ENCODE results near the gene CNOT11. TPM values are rescaled to one million over a fixed set of nuclear protein-coding genes. Genes with fewer than 3 reads are reported as not detected.

The CNOT11 gene
- total and polyA plus RNA-seq, 2 of the 13 experiments (the other 11 are each of a cell fraction or from before 2014, with no cell fraction given): 114 to 209 TPM

DNA sequence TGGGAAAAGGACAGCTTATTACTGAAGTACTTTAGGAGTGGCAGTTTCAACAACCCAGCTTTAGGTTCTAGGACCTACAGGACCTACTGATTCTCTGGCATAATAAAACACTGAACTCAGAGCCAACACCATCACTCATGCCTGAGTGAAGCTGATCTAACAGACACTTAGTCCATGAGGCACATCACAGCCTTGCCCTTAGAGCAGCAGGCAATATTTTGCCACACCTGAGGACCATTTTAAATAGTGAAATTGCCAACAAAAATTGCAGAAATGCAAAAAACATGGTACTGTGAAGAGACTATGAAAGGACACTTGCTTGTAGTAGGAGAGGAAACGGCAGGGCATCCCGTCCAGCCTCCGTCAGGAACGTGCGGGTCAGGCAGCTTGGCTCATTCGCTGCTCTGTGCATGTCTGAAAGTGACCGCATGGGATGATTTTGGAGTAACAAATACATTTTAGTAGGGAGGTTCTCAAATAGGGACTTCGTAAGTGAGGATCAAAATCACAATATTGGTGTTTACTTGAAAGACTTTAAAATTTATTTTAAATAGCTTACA, 18.1 kb downstream of the CNOT11 start:
- no peak for DNase-seq (ENCODE audit: low spot score)
- no peaks in the 10 kb centered on the region for H3K27me3 ChIP-seq (ENCODE audit: control insufficient read depth in 1 of 2, insufficient read depth in 2 of 2, low read length in 2 of 2)
- peaks cover 8% of the 10 kb centered on the region for H3K79me2 ChIP-seq (ENCODE audit: insufficient read depth, low read length)
- in situ Hi-C loops (cut with HindIII; ENCODE audit: extremely low pct_ligation_motif_present, low pct_unique_long_range_greater_than_20kb): no loop called here
- peak; percentile 13; the same call in 1 of the 3 replicates for ATAC-seq
- 89% methylated on average over 8 of the region's 8 CpGs for WGBS (ENCODE audit: low lambda C conversion rate)
- H3K4me2 ChIP-seq (ENCODE audit: low read depth, low read length): no peak overlapping the region
- ChIA-PET CTCF (ENCODE audit: low intra/inter-chr PET ratio, low total read pairs) (no interaction called here), POLR2A (interaction anchor here (1.4 to 2.7 kb wide), 3 partner anchors 14 to 38 kb away, joined by 3 to 10 read pairs (median 5); partner anchors contain the start of genes CNOT11 and RNF149)
- BruUV-seq (replicated peaks): no TSS peak
- no peaks in the 10 kb centered on the region for H3K9me3 ChIP-seq (ENCODE audit: low read length)
- peaks cover 24 to 71% of the 10 kb centered on the region in 2 experiments for H3K36me3 ChIP-seq (replicated peaks in 1 of 2; ENCODE audit: control insufficient read depth in 1 of 2, insufficient read depth in 2 of 2, low read length in 2 of 2)
- FAIRE-seq: no peak
- intact Hi-C loops (cut with micrococcal nuclease; ENCODE audit: unreplicated experiment): no loop called here
- H3K4me1 ChIP-seq (ENCODE audit: insufficient read depth, low read length): peaks cover 46% of the 10 kb centered on the region
- no peak overlapping the region for H2AFZ ChIP-seq (ENCODE audit: low read length)
- no peaks in the 10 kb centered on the region for H4K20me1 ChIP-seq (ENCODE audit: insufficient read depth, low read length)
- no peak overlapping the region for H3K27ac ChIP-seq (ENCODE audit: extremely low read length, insufficient read depth, low read length)
- H3K4me3 ChIP-seq (replicated peaks in 1 of 3; ENCODE audit: insufficient read depth in 1 of 3, low read depth in 2 of 3, low read length in 3 of 3): no peak overlapping the region
- no peak overlapping the region for H3K9ac ChIP-seq (ENCODE audit: insufficient read depth, low read depth, low read length)
- TF ChIP-seq ZNF138 (CRISPR knock-in tag; IDR thresholded peaks at IDR 0.05; ENCODE audit: low read depth): no peak
- TF ChIP-seq ZNF10 (CRISPR knock-in tag; IDR thresholded peaks at IDR 0.05; ENCODE audit: borderline replicate concordance, low read depth): no peak
- TF ChIP-seq HOXA3 (CRISPR knock-in tag; IDR thresholded peaks at IDR 0.05): no peak
- no peak for TF ChIP-seq REL (CRISPR knock-in tag; conservative IDR thresholded peaks at IDR 0.05)
- TF ChIP-seq, protein P1, sequence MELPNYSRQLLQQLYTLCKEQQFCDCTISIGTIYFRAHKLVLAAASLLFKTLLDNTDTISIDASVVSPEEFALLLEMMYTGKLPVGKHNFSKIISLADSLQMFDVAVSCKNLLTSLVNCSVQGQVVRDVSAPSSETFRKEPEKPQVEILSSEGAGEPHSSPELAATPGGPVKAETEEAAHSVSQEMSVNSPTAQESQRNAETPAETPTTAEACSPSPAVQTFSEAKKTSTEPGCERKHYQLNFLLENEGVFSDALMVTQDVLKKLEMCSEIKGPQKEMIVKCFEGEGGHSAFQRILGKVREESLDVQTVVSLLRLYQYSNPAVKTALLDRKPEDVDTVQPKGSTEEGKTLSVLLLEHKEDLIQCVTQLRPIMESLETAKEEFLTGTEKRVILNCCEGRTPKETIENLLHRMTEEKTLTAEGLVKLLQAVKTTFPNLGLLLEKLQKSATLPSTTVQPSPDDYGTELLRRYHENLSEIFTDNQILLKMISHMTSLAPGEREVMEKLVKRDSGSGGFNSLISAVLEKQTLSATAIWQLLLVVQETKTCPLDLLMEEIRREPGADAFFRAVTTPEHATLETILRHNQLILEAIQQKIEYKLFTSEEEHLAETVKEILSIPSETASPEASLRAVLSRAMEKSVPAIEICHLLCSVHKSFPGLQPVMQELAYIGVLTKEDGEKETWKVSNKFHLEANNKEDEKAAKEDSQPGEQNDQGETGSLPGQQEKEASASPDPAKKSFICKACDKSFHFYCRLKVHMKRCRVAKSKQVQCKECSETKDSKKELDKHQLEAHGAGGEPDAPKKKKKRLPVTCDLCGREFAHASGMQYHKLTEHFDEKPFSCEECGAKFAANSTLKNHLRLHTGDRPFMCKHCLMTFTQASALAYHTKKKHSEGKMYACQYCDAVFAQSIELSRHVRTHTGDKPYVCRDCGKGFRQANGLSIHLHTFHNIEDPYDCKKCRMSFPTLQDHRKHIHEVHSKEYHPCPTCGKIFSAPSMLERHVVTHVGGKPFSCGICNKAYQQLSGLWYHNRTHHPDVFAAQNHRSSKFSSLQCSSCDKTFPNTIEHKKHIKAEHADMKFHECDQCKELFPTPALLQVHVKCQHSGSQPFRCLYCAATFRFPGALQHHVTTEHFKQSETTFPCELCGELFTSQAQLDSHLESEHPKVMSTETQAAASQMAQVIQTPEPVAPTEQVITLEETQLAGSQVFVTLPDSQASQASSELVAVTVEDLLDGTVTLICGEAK (IDR thresholded peaks at IDR 0.05): no peak
- TF ChIP-seq, protein P1 (CRISPR knock-in tag; IDR thresholded peaks at IDR 0.05): no peak
- TF ChIP-seq POLR2A (IDR thresholded peaks at IDR 0.05; ENCODE audit: insufficient read depth in 1 of 2, low read depth in 2 of 2, low read length in 2 of 2): peak in 1 of 2 experiments; percentile 48; a peak in 1 of 4 replicates
- TF ChIP-seq MBNL3 (CRISPR knock-in tag; conservative IDR thresholded peaks at IDR 0.05): no peak
- TF ChIP-seq, protein P2, sequence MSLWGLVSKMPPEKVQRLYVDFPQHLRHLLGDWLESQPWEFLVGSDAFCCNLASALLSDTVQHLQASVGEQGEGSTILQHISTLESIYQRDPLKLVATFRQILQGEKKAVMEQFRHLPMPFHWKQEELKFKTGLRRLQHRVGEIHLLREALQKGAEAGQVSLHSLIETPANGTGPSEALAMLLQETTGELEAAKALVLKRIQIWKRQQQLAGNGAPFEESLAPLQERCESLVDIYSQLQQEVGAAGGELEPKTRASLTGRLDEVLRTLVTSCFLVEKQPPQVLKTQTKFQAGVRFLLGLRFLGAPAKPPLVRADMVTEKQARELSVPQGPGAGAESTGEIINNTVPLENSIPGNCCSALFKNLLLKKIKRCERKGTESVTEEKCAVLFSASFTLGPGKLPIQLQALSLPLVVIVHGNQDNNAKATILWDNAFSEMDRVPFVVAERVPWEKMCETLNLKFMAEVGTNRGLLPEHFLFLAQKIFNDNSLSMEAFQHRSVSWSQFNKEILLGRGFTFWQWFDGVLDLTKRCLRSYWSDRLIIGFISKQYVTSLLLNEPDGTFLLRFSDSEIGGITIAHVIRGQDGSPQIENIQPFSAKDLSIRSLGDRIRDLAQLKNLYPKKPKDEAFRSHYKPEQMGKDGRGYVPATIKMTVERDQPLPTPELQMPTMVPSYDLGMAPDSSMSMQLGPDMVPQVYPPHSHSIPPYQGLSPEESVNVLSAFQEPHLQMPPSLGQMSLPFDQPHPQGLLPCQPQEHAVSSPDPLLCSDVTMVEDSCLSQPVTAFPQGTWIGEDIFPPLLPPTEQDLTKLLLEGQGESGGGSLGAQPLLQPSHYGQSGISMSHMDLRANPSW (CRISPR knock-in tag; IDR thresholded peaks at IDR 0.05; ENCODE audit: borderline replicate concordance): 0 out of 2 replicates have a peak, but pooled peaks have one; percentile 13
- TF ChIP-seq SSRP1 (CRISPR knock-in tag; IDR thresholded peaks at IDR 0.05): peak; percentile 90
- TF ChIP-seq RBAK (CRISPR knock-in tag; IDR thresholded peaks at IDR 0.05): no peak
- TF ChIP-seq DNMT1 (CRISPR knock-in tag; IDR thresholded peaks at IDR 0.05): no peak
- no peak for TF ChIP-seq ZNF563 (CRISPR knock-in tag; IDR thresholded peaks at IDR 0.05)

All from HepG2 (cell line).